PC-9 (cell line): Measurements from ENCODE around the gene AMT.

Source experiments
- EZH2 ChIP-seq: fragments of 200-600 bp; sonication (generic); IDR thresholded peaks from 2 replicates; pipeline ENCODE4 v1.8.0; 2017; ENCODE audit warnings: antibody characterized with exemption, low read depth
- TF ChIP-seq, protein P1 (sequence below): fragments of 200-600 bp; sonication (generic); conservative IDR thresholded peaks from 2 replicates; pipeline ENCODE4 v1.6.1; 2017; ENCODE audit warnings: mixed run types, antibody characterized with exemption, mild to moderate bottlenecking, moderate library complexity

- TF ChIP-seq, protein P1, sequence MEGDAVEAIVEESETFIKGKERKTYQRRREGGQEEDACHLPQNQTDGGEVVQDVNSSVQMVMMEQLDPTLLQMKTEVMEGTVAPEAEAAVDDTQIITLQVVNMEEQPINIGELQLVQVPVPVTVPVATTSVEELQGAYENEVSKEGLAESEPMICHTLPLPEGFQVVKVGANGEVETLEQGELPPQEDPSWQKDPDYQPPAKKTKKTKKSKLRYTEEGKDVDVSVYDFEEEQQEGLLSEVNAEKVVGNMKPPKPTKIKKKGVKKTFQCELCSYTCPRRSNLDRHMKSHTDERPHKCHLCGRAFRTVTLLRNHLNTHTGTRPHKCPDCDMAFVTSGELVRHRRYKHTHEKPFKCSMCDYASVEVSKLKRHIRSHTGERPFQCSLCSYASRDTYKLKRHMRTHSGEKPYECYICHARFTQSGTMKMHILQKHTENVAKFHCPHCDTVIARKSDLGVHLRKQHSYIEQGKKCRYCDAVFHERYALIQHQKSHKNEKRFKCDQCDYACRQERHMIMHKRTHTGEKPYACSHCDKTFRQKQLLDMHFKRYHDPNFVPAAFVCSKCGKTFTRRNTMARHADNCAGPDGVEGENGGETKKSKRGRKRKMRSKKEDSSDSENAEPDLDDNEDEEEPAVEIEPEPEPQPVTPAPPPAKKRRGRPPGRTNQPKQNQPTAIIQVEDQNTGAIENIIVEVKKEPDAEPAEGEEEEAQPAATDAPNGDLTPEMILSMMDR: no peak
- TF ChIP-seq EZH2: no peak
Measured at GRCh38 chr3:49453621-49454020, 31.3 kb upstream of the AMT start.
